GM10847 (cell line): ENCODE measurements around the gene PLS1.

Source experiments
- POLR2A ChIP-seq: IDR thresholded peaks from 2 replicates; pipeline ENCODE4 v1.6.1; 2011; ENCODE audit not compliant: insufficient read length; ENCODE audit errors: extremely low read depth

Gene PLS1

GRCh38 chr3:142625153-142625440 lies 28.9 kb downstream of the PLS1 start:
- no peak for TF ChIP-seq POLR2A

DNA sequence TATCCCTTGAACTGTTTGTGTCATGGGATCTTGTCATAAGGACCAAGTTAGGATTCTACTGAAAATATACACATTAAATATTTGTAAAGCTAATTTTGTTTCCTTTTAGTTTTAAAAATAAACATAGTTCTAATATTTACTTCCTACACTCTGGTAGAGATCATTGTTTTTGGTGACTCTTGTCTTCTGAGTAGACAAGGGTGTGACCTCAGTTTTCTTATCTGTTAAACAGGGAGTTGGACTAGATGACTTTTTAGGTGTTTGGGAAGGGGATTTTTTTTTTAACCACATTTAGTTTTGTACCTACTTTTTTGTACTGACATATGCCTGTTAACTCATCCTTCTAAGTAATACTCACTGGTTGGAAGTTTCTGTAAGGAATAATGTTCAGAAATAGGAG lies 30.8 kb downstream of the PLS1 start:
- TF ChIP-seq POLR2A, result no peak

DNA sequence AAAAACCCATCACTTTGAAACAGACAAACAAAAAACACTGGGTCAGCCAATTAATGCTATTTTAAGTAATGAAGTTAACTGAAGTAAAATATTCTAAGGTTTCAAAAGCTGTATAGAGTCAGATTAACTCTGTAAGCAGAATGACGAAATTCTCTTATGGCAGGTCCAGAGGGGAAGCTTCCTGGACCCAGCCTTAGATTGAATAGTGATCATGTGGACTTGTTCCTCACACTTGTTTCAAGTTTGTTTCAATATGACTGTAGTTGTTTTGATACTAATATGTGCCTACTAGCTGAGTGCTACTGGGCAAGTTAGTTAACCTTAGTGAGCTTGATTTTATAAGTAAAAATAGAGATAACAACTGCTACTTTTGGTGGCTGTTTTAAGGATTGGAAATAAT lies 32.6 kb downstream of the PLS1 start:
- TF ChIP-seq POLR2A, result no peak

DNA sequence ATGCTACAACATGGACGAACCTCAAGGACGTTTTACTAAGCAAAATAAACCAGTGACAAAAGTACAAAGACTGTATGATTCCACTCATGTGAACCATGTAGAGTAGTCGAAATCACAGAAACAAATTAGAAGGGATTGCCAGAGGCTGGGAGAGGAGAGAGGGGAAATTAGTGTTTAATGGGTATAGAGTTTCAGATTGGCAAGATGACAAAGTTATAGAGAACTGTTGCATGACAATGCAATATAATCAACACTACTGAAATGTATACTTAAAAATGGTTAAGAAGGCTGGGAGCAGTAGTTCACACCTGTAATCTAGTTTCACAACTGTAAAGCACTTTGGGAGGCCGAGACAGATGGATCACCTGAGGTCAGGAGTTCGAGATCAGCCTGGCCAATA lies 36.9 kb downstream of the PLS1 start:
- TF ChIP-seq POLR2A, result no peak

- TF ChIP-seq POLR2A, result no peak
Measured at GRCh38 chr3:142636050-142636449, 39.9 kb downstream of the PLS1 start.

DNA sequence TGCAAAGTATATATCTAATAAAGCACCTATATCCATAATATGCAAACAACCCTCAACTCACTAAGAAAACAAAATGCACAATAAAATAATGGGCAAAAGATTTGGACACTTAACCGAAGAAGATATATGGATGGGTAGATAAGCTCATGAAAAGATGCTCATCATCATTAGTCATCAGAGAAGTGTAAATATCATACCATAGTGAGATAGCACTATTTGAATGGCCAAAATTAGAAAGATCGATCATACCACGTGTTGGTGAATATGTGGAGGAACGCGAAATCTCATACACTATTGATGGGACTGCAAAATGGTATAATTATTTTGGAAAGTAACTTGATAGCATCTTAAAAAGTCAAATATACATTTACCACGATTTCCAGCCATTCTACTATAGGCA lies 40.5 kb downstream of the PLS1 start:
- TF ChIP-seq POLR2A, result no peak

DNA sequence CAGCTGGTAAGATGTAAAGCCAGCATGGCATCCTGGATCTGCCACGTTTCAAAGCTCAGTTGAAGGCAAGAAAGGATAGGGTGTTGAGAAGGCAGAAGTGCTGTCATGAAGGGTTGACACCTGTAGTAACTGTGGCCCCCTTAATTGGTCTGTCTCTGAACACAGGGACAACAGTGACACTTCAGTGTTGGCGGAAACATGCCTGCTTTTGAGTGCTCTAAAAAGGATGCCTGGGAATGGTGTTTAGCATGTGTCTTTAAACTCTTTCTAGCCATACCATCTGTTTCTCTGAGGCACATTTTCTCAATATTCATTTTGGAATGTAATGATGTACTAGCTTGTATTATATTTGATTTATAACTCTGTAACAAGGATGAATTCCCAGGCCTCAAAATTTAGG lies 42.1 kb downstream of the PLS1 start:
- TF ChIP-seq POLR2A, result no peak

GRCh38 chr3:142641504-142641903 lies 45.3 kb downstream of the PLS1 start:
- no peak for TF ChIP-seq POLR2A

DNA sequence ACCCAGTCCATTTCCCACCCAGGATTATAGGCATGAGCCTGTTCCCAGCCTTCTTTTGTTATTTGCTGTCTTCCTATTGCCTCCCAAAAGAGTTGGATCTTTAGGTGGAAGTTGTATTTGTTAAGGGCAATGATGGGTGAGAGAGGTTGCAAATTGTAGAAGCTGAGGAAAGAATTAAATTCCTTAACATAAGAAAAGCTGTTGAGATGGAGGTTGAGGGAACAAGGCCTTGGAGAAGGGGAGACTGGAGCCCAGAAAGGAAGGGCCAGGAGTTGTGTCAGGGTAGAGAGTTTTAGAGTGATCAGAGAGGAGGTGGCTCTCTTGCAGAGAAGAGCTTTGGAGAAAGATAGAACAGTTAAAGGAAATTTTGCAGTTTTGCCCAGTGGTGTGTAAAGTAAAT lies 46.8 kb downstream of the PLS1 start:
- TF ChIP-seq POLR2A, result no peak

GRCh38 chr3:142644502-142644901 lies 48.3 kb downstream of the PLS1 start:
- TF ChIP-seq POLR2A, result no peak

DNA sequence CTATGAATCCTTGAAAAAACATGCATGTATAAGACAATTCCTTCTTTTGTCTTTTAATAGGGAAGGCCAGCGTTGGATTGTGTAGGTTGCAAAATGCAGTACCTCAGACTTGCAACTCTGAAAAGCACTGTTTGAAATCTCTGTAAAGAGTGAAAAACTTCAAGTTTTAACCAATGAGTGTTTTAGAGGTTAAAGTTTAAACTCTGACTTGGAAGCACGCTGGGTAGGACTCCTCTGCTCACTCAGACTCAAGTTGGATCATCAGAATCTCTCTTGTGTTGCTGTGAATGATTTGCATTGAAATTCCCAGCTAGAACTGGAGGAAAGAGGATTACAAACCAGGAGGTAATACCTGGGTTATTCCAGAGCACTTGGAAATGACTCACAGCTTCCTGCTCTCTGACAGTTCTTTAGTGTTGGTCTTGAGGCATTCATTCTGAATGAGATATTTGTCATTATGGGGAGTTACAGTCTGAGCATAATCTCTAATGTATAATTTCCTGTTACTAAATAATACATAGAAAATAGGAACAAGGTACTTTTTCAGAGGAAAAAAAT lies 49.1 kb downstream of the PLS1 start:
- TF ChIP-seq POLR2A, result no peak

GRCh38 chr3:142646020-142646785 lies 50.0 kb downstream of the PLS1 start:
- TF ChIP-seq POLR2A, result no peak

GRCh38 chr3:142647856-142648255 lies 51.7 kb downstream of the PLS1 start:
- no peak for TF ChIP-seq POLR2A

GRCh38 chr3:142648950-142649349 lies 52.8 kb downstream of the PLS1 start:
- no peak for TF ChIP-seq POLR2A

DNA sequence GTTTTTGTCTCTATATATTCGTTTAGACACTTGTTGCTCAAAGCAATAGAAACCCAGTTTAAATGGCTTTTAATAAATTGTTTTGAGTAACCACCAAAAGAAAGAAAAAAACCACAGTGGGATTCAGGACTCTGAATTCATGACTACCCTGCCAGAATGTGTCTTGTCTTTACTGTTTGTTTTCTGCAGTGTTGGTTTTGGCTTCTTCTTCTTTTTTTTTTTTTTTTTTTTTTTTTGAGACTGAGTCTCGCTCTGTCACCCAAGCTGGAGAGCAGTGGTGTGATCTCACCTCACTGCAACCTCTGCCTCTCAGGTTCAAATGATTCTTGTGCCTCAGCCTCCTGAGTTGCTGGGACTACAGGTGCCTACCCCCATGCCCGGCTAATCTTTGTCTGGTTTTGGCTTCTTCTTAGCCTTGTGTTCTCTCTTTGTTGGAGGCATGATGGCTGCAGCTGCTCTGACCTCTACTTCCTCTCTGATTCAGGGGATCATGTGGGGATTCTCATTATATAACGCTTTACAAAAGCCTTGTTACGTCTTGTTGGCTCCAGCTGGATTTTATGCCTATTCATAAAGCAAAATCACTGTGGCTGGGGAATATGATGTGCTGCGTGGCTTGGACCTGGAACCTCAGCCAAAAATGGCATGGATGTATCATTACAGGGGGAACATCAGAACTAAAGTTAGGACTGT lies 54.0 kb downstream of the PLS1 start:
- no peak for TF ChIP-seq POLR2A

GRCh38 chr3:142651711-142652110 lies 55.5 kb downstream of the PLS1 start:
- TF ChIP-seq POLR2A, result no peak
